HG03565 (cell line): ENCODE results near the gene AP1S3.
"Not testable (repeated sequence)": the region's sequence is repeated elsewhere in the genome, so short reads cannot be mapped to it uniquely, and the experiment has no call there.

Experiments used
- ATAC-seq: cut with Tn5 transposase; IDR thresholded peaks from one replicate; pipeline ENCODE4 v1.9.1; 2021; ENCODE audit warnings: mild to moderate bottlenecking, moderate library complexity; ENCODE audit not compliant: unreplicated experiment

The AP1S3 gene

GRCh38 chr2:223854741-223855140 is 17.4 kb upstream of the AP1S3 start:
- peak; percentile 70 for ATAC-seq

GRCh38 chr2:223853425-223853837 is 16.0 kb upstream of the AP1S3 start:
- no peak for ATAC-seq

- no peak for ATAC-seq
These were observed 15.0 kb upstream of the AP1S3 start for GRCh38 chr2:223852281-223852795.

- no peak for ATAC-seq
These were observed 10.0 kb upstream of the AP1S3 start for GRCh38 chr2:223847410-223847809.

- no peak for ATAC-seq
These were observed 9.1 kb upstream of the AP1S3 start for GRCh38 chr2:223846515-223846914.

- no peak for ATAC-seq
These were observed 4.2 kb upstream of the AP1S3 start for GRCh38 chr2:223841436-223842190.

GRCh38 chr2:223835701-223836532 is 1.5 kb downstream of the AP1S3 start:
- peak; percentile 70 for ATAC-seq

- ATAC-seq, result no peak
These were observed 3.0 kb downstream of the AP1S3 start for GRCh38 chr2:223834431-223834830.

GRCh38 chr2:223832241-223832903 is 5.0 kb downstream of the AP1S3 start:
- no peak for ATAC-seq

GRCh38 chr2:223829128-223829527 is 8.3 kb downstream of the AP1S3 start:
- ATAC-seq, result no peak

GRCh38 chr2:223828314-223828713 is 9.1 kb downstream of the AP1S3 start:
- ATAC-seq, result no peak

- ATAC-seq, result no peak
These were observed 10.4 kb downstream of the AP1S3 start for GRCh38 chr2:223826995-223827394.

- no peak for ATAC-seq
These were observed 13.1 kb downstream of the AP1S3 start for GRCh38 chr2:223824301-223824700.

GRCh38 chr2:223822818-223823217 is 14.6 kb downstream of the AP1S3 start:
- no peak for ATAC-seq

- no peak for ATAC-seq
These were observed 16.8 kb downstream of the AP1S3 start for GRCh38 chr2:223820549-223820948.

- no peak for ATAC-seq
These were observed 17.5 kb downstream of the AP1S3 start for GRCh38 chr2:223819891-223820290.

- ATAC-seq, result no peak
These were observed 21.4 kb downstream of the AP1S3 start for GRCh38 chr2:223815884-223816570.

- ATAC-seq, result no peak
These were observed 22.0 kb downstream of the AP1S3 start for GRCh38 chr2:223815186-223815883.

GRCh38 chr2:223814764-223815163 is 22.6 kb downstream of the AP1S3 start:
- ATAC-seq, result not testable (repeated sequence)

- no peak for ATAC-seq
These were observed 24.1 kb downstream of the AP1S3 start for GRCh38 chr2:223813329-223813728.
